Mesenteric fat pad (tissue), 1 donor: ENCODE results near the gene PYDC2. TPM values are rescaled to one million over a fixed set of nuclear protein-coding genes. Genes with fewer than 3 reads are reported as not detected.

Experiments used
- DNase-seq: peaks from one replicate; pipeline ENCODE4 v3.0.0-alpha.2; 2020; ENCODE audit warnings: low spot score
- long read RNA-seq: library from polyadenylated mRNA; unstranded; transcript quantifications from one replicate; pipeline ENCODE4 v2.0.0, GENCODE V29; 2020
- total RNA-seq: library from RNA; stranded (reverse); fragmentation: NEBNext Ultra II Directional; extraction: Animal tissue kit (Norgen Biotek cat#: 25700); gene quantifications from one replicate; pipeline ENCODE4 v1.2.1, GENCODE V29; 2021
- donor health status: DM: yes; HTN: yes; CAD: no.

PYDC2 gene
- total RNA-seq, result not detected
- long read RNA-seq, result 0 reads

DNA sequence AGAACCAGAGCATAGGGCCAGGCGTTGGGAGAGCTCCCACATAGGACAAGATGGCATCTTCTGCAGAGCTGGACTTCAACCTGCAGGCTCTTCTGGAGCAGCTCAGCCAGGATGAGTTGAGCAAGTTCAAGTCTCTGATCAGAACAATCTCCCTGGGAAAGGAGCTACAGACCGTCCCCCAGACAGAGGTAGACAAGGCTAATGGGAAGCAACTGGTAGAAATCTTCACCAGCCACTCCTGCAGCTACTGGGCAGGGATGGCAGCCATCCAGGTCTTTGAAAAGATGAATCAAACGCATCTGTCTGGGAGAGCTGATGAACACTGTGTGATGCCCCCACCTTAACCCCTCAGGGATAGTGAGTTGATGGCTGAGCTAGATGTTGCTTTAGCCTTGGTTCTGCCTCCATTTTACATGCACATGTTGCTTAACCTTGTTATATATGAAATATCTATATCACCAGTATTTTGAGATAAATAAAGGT, at the start of gene PYDC2:
PYDC2 (plus strand) TSS at position 51 of the 483 bp plus-strand sequence; CDS start at position 51, 0 bp downstream.
- no peak for DNase-seq

DNA sequence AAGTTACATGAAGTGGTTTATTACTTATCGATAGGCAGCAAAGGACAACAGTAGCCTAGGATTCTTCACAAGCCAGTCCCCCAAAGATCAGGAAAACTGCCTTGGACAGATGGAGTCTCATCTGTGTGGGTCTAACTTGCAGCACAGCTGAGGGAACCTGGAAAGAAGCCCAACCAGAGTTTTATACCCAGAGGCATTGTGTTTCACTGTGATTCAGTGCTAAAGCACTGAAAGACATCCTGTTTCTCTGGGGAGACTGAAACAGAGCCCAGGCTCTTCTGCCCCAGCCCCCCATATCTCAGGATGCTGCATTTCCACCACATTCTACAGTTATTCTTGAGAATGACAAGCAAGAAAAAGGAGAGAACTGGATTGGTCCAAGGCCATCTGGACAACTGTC, 48.2 kb upstream of the PYDC2 start:
- no peak for DNase-seq

DNA sequence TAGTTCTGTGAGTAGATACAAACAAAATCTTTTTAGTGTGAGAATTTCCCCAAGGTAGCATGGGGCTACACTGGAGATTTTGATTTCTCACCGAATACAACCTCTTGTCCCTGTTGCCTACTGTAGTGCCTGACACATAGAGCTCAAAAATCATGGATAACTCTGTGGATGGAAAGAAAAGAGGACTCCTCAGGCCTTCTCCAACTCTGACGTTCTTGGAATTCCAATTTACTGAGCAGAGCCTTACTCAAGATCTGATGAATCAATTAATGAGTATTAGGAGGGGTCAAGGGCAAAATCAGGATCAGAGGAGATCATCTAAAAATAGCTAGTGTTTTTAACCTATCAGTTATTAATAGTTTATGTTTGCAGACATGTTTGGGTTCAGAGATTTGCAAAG, 46.7 kb upstream of the PYDC2 start:
- no peak for DNase-seq

DNA sequence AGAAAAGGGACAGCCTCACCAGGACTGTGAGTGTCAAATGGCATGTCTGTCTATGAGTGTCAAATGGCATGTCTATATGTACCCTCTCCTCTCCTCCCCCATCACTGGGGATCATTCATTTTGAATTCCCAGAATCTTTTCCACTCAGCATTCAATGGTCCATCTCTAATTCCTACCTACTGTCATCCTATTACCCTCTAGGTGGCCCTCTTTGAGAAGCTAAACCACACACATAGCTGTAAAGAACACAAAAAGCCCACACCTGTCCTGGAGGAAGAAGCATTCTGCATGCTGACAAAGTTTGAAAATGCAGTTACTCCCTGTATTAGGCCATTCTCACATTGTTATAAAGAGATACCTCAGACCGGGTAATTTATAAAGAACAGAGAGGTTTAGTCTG, 46.2 kb upstream of the PYDC2 start:
- no peak for DNase-seq

DNA sequence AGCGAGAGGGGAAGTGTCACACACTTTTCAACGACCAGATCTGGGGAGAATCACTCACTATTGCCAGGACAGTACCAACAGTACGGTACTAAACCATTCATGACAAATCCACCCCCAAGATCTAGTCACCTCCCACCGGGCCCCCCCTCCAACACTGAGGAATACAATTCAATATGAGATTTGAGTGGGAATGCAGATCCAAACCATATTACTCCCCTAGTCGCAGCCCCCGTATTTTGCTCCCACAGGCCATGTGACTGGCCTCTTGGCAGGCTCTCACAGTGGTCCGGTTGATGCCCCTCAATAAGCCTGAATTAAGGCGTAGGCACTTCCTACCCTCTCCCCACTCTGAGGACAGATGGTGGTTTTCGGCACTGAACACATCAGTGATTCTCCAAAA, 45.4 kb upstream of the PYDC2 start:
- no peak for DNase-seq

- no peak for DNase-seq
Measured at GRCh38 chr3:191417457-191417729, 43.6 kb upstream of the PYDC2 start.

GRCh38 chr3:191420771-191421170, 40.2 kb upstream of the PYDC2 start:
- DNase-seq, result no peak

DNA sequence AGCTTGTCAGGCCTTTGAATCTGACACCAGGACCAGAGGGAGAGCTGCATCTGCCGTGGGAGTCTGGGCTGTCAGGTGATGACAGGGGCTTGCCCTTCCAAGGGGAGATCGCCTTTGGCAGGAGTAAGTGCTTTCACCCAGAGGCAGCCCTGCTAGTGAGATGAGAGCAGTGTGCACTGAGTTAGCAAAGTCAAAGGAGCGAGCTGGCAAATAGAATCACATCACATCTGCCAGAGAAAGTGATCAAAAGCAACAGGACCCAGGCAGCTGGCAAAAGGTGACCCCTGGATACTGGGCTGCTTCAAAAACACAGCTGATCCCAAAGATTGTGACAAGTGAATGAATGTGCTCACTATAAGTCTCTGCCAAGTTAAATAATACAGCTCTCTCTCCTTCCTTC, 36.1 kb upstream of the PYDC2 start:
- DNase-seq, result no peak

- no peak for DNase-seq
Measured at GRCh38 chr3:191425322-191425734, 35.6 kb upstream of the PYDC2 start.

DNA sequence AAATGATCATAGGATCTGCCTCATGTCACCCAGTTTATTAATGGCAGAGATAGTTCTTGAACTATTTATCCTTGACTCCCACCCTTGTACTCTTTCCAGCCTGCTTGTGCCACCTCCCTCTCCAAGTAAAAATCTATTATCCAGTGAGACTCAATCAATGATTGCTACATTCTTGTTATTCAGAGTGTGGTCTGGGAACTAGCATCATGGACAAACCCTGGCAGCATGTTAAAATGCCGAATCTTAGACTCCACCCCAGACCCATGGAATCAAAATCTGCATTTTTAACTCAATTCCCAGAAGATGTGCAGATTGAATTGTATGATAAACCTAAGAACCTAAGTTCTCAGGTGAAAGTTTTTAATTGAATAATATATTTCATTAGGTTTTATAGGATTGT, 34.7 kb upstream of the PYDC2 start:
- no peak for DNase-seq

GRCh38 chr3:191428177-191428576, 32.8 kb upstream of the PYDC2 start:
- DNase-seq, result no peak

GRCh38 chr3:191430103-191430502, 30.9 kb upstream of the PYDC2 start:
- no peak for DNase-seq

- no peak for DNase-seq
Measured at GRCh38 chr3:191431160-191431822, 29.7 kb upstream of the PYDC2 start.

- no peak for DNase-seq
Measured at GRCh38 chr3:191432162-191432561, 28.8 kb upstream of the PYDC2 start.

GRCh38 chr3:191434024-191434423, 26.9 kb upstream of the PYDC2 start:
- DNase-seq, result no peak

- no peak for DNase-seq
Measured at GRCh38 chr3:191435981-191436380, 25.0 kb upstream of the PYDC2 start.

GRCh38 chr3:191438150-191438814, 22.7 kb upstream of the PYDC2 start:
- DNase-seq, result no peak

DNA sequence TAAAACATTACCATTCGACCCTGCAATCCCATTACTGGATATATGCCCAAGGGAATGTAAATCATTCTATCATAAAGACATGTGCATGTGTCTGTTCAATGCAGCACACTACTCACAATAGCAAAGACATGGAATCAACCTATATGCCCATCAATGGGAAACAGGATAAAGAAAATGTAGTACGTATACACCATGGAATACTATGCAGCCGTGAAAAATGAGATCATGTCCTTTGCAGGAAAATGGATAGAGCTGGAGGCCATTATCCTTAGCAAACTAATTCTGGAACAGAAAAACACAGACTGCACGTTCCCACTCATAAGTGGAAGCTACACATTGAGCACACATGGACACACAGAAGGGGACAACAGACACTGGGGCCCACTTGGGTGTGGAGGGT, 20.4 kb upstream of the PYDC2 start:
- DNase-seq, result no peak

- no peak for DNase-seq
Measured at GRCh38 chr3:191441687-191442086, 19.3 kb upstream of the PYDC2 start.

DNA sequence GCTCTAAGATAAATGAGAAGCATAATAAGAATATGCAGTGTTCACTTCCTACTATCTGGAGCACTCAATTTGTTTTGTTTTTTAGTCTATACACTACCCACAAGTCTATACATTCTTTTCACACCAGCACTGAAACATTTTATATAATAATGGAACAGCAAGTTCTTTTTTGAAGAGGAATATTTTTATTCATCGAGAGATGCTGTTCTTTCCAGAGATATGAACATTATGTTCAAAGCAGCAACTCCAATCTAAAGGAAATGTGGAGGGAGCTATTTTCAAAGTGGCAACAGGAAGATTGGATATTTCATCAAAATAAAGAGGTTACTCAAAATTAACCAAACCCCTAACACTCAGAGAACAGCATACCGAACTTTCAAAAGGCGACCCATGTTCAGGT, 16.4 kb upstream of the PYDC2 start:
- no peak for DNase-seq

DNA sequence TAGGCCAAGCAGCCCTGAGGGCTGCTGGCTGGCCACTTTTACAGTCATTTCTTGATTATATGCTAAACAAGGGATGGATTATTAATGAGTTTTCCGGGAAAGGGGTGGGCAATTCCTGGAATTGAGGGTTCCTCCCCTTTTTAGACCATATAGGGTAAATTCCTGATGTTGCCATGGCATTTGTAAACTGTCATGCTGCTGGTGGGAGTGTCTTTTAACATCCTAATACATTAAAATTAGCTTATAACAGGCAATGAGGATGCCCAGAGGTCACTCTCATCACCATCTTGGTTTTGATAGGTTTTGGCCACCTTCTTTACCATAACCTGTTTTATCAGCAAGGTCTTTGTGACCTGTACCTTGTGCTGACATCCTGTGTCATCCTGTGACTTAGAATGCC, 11.7 kb upstream of the PYDC2 start:
- no peak for DNase-seq

DNA sequence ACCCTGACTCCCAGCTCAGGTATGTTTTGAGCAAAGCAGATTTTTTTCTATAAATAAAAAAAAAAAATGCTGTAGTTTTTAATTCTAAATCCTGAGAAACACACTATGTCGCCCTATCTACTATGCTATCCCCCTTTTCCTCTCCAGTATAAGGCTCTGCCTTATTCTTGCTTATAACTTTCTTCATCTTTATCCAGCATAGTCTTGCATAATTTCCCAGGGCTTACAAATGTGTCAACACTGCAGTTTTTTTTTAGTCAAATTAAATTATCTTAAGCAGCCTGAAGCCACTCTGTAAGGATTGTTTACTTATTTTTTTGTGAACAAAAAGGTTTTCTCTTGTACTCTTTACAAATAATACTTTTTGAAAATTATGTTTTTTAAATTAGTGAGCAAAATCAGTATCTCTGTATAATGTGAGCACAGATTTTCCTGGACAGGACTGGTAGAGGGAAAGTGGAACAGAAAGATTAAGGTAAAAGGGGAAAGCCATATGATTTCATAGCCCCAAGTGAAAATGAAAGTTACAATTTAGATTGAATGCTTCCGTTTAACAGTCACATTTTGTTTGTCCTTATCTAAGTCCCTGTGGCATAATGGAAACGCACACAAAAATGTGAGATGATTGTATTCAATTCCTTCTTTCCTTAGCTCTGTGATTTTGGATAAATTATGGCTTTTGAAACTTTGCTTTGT, 5.6 kb upstream of the PYDC2 start:
- no peak for DNase-seq

DNA sequence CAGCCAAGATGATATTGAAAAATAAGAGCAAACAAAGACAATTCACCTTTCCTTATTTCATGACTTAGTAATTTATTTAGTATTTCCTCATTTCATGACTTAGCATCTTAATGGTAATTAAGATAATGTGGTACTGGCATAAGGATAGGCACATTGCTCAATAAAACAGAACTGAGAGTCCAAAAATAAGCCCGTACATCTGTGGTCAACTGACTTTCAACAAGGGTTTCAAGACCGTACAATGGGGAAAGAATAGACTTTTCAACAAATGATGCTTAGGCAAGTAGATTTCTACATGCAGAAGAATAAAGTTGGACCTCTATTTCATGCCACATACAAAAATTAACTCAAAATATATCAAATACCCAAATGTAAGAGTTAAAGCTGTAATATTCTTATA, 603 bp upstream of the PYDC2 start:
- DNase-seq, result no peak
